HL-60 (cell line): ENCODE measurements around the gene PRMT5.

Experiments used
- DNase-seq, 2 experiments: peaks; one replicate each; pipeline ENCODE4 v3.0.0-alpha.2; 2010 to 2020; ENCODE audit warnings: low read depth in 1 of 2, low spot score in 1 of 2
- H3K27ac ChIP-seq: fragments of 250-450 bp; sonication (Bioruptor Pico); replicated peaks from 2 replicates; pipeline ENCODE4 v1.5.1; 2020; ENCODE audit warnings: mild to moderate bottlenecking, moderate library complexity
- H3K27me3 ChIP-seq: fragments of 250-450 bp; sonication (Bioruptor Pico); 2 replicates; pipeline ENCODE4 v1.5.1; 2021; ENCODE audit warnings: mild to moderate bottlenecking, moderate library complexity; ENCODE audit not compliant: insufficient read depth, poor library complexity, severe bottlenecking
- H3K4me3 ChIP-seq: replicated peaks from 2 replicates; pipeline ENCODE4 v1.5.1; 2011; ENCODE audit warnings: mild to moderate bottlenecking, control low read depth, low read length; ENCODE audit not compliant: insufficient read depth
- CTCF ChIP-seq: IDR thresholded peaks from one replicate; pipeline ENCODE4 v1.5.1; 2011; ENCODE audit warnings: low read length, control low read depth, inconsistent platforms; ENCODE audit not compliant: insufficient read depth
- GABPA ChIP-seq: IDR thresholded peaks from 2 replicates; pipeline ENCODE4 v1.6.1; 2012; ENCODE audit warnings: low read depth
- POLR2AphosphoS5 ChIP-seq: IDR thresholded peaks from 2 replicates; pipeline ENCODE4 v1.6.1; 2012; ENCODE audit warnings: low read depth
- SPI1 ChIP-seq: IDR thresholded peaks from 2 replicates; pipeline ENCODE4 v1.6.1; 2012; ENCODE audit warnings: low read depth, mild to moderate bottlenecking, borderline replicate concordance
- TF ChIP-seq, protein P1 (sequence below): IDR thresholded peaks from 2 replicates; pipeline ENCODE4 v1.6.1; 2012; ENCODE audit warnings: low read depth; ENCODE audit not compliant: insufficient replicate concordance

Gene PRMT5

GRCh38 chr14:22877000-22877501 lies 52.1 kb downstream of the PRMT5 start:
- H3K27me3 ChIP-seq: no peaks in the 10 kb centered on the region
- no peak for DNase-seq
- no peak overlapping the region for H3K27ac ChIP-seq
- H3K4me3 ChIP-seq: no peak overlapping the region
- no peak for TF ChIP-seq POLR2AphosphoS5
- TF ChIP-seq, protein P1, sequence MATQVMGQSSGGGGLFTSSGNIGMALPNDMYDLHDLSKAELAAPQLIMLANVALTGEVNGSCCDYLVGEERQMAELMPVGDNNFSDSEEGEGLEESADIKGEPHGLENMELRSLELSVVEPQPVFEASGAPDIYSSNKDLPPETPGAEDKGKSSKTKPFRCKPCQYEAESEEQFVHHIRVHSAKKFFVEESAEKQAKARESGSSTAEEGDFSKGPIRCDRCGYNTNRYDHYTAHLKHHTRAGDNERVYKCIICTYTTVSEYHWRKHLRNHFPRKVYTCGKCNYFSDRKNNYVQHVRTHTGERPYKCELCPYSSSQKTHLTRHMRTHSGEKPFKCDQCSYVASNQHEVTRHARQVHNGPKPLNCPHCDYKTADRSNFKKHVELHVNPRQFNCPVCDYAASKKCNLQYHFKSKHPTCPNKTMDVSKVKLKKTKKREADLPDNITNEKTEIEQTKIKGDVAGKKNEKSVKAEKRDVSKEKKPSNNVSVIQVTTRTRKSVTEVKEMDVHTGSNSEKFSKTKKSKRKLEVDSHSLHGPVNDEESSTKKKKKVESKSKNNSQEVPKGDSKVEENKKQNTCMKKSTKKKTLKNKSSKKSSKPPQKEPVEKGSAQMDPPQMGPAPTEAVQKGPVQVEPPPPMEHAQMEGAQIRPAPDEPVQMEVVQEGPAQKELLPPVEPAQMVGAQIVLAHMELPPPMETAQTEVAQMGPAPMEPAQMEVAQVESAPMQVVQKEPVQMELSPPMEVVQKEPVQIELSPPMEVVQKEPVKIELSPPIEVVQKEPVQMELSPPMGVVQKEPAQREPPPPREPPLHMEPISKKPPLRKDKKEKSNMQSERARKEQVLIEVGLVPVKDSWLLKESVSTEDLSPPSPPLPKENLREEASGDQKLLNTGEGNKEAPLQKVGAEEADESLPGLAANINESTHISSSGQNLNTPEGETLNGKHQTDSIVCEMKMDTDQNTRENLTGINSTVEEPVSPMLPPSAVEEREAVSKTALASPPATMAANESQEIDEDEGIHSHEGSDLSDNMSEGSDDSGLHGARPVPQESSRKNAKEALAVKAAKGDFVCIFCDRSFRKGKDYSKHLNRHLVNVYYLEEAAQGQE: no peak
- TF ChIP-seq SPI1: no peak
- TF ChIP-seq CTCF: no peak
- TF ChIP-seq GABPA: no peak

GRCh38 chr14:22875748-22876319 lies 53.3 kb downstream of the PRMT5 start:
- no peak overlapping the region for H3K27ac ChIP-seq
- DNase-seq: no peak
- H3K27me3 ChIP-seq: no peaks in the 10 kb centered on the region
- H3K4me3 ChIP-seq: no peak overlapping the region
- TF ChIP-seq, protein P1: no peak
- TF ChIP-seq POLR2AphosphoS5 (no peak), SPI1 (no peak), GABPA (no peak), CTCF (no peak)

- Histone ChIP-seq H3K27me3 (no peaks in the 10 kb centered on the region), H3K4me3 (no peak overlapping the region), H3K27ac (no peak overlapping the region)
- no peak for DNase-seq
- no peak for TF ChIP-seq CTCF
- TF ChIP-seq GABPA: no peak
- no peak for TF ChIP-seq SPI1
- TF ChIP-seq POLR2AphosphoS5: no peak
- TF ChIP-seq, protein P1: no peak
Observed at GRCh38 chr14:22875003-22875747, 54.0 kb downstream of the PRMT5 start.
